Measurements from ENCODE around the gene FXYD6. TPM values are rescaled to one million over a fixed set of nuclear protein-coding genes. Genes with fewer than 3 reads are reported as not detected.

Gene FXYD6
- total and polyA plus RNA-seq, 9 of the 15 experiments (the other 6 are each of a cell fraction or from before 2014, with no cell fraction given) = 0.07 to 0.35 TPM; not detected in 7

DNA sequence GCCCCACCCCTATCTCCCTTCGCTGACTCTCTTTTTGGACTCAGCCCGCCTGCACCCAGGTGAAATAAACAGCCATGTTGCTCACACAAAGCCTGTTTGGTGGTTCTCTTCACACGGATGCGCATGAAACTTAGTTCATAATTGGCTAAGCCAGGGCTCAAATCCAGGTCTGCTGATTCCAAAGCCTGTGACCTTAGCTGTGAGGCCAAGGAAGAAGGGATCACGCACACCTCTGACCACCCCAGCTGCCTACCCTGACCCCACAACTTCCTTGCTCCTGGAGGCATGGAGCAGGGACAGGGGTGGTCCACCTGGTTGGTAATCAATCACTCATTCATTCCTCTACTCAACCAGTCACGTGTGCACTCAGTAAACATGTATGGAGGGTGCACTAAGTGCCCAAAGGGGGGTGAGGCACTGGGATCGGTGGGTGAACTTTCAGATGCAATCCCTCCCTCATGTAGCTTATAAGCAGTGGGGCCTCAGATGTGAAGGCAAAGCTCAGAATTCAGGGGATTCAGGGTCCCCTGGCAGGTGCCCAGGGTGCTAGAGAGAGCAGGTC, 62.2 kb downstream of the FXYD6 start (continued):
- TF ChIP-seq, protein P1, sequence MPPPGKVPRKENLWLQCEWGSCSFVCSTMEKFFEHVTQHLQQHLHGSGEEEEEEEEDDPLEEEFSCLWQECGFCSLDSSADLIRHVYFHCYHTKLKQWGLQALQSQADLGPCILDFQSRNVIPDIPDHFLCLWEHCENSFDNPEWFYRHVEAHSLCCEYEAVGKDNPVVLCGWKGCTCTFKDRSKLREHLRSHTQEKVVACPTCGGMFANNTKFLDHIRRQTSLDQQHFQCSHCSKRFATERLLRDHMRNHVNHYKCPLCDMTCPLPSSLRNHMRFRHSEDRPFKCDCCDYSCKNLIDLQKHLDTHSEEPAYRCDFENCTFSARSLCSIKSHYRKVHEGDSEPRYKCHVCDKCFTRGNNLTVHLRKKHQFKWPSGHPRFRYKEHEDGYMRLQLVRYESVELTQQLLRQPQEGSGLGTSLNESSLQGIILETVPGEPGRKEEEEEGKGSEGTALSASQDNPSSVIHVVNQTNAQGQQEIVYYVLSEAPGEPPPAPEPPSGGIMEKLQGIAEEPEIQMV (tag; conservative IDR thresholded peaks at IDR 0.05; ENCODE audit: low read depth) = no peak
- TF ChIP-seq MEIS2 (IDR thresholded peaks at IDR 0.05; ENCODE audit: partially characterized antibody) = peak; percentile 8
- no peak for TF ChIP-seq ZNF282 (CRISPR knock-in tag; IDR thresholded peaks at IDR 0.05)
- TF ChIP-seq IRF2 (CRISPR knock-in tag; IDR thresholded peaks at IDR 0.05) = no peak
- TF ChIP-seq, protein P2, sequence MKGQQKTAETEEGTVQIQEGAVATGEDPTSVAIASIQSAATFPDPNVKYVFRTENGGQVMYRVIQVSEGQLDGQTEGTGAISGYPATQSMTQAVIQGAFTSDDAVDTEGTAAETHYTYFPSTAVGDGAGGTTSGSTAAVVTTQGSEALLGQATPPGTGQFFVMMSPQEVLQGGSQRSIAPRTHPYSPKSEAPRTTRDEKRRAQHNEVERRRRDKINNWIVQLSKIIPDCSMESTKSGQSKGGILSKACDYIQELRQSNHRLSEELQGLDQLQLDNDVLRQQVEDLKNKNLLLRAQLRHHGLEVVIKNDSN (CRISPR knock-in tag; IDR thresholded peaks at IDR 0.05) = peak; percentile 51; the same call in 1 of the 2 replicates
- no peak for TF ChIP-seq ZNF778 (CRISPR knock-in tag; IDR thresholded peaks at IDR 0.05)
- no peak for TF ChIP-seq ZNF274 (IDR thresholded peaks at IDR 0.05; ENCODE audit: borderline replicate concordance, low read depth, low read length)
- TF ChIP-seq, protein P3, sequence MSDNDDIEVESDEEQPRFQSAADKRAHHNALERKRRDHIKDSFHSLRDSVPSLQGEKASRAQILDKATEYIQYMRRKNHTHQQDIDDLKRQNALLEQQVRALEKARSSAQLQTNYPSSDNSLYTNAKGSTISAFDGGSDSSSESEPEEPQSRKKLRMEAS (CRISPR knock-in tag; IDR thresholded peaks at IDR 0.05) = 0 out of 2 replicates have a peak, but pooled peaks have one; percentile 27
- TF ChIP-seq ZNF584 (CRISPR knock-in tag; IDR thresholded peaks at IDR 0.05; ENCODE audit: low read depth) = no peak
- TF ChIP-seq NR4A1 (CRISPR knock-in tag; IDR thresholded peaks at IDR 0.05) = no peak
- TF ChIP-seq NR4A1 (tag; IDR thresholded peaks at IDR 0.05) = no peak

All from K562 (cell line).